HG02588 (cell line): ENCODE results near the gene RPTOR.
"Not testable (repeated sequence)": the region's sequence is repeated elsewhere in the genome, so short reads cannot be mapped to it uniquely, and the experiment has no call there.

Experiments used
- ATAC-seq: cut with Tn5 transposase; IDR thresholded peaks from one replicate; pipeline ENCODE4 v1.9.1; 2021; ENCODE audit warnings: mild to moderate bottlenecking, moderate library complexity; ENCODE audit not compliant: unreplicated experiment

Gene RPTOR

GRCh38 chr17:80544655-80545498, at the start of gene RPTOR:
TSS of gene RPTOR (plus strand) at chr17:80544838. CDS start at chr17:80545630, 792 bp downstream.
- no peak for ATAC-seq

- no peak for ATAC-seq
These were observed 46.9 kb upstream of the RPTOR start for GRCh38 chr17:80497726-80498241.

- no peak for ATAC-seq
These were observed 46.3 kb upstream of the RPTOR start for GRCh38 chr17:80498242-80498919.

- ATAC-seq, result no peak
These were observed 45.7 kb upstream of the RPTOR start for GRCh38 chr17:80498920-80499410.

GRCh38 chr17:80499560-80499959, 45.1 kb upstream of the RPTOR start:
- no peak for ATAC-seq

- no peak for ATAC-seq
These were observed 44.5 kb upstream of the RPTOR start for GRCh38 chr17:80499961-80500665.

GRCh38 chr17:80501741-80502577, 42.7 kb upstream of the RPTOR start:
- no peak for ATAC-seq

- ATAC-seq, result no peak
These were observed 42.1 kb upstream of the RPTOR start for GRCh38 chr17:80502578-80502877.

GRCh38 chr17:80503031-80503430, 41.6 kb upstream of the RPTOR start:
- ATAC-seq, result no peak

- ATAC-seq, result no peak
These were observed 40.7 kb upstream of the RPTOR start for GRCh38 chr17:80503921-80504320.

- no peak for ATAC-seq
These were observed 39.8 kb upstream of the RPTOR start for GRCh38 chr17:80504686-80505413.

- ATAC-seq, result not testable (repeated sequence)
These were observed 37.5 kb upstream of the RPTOR start for GRCh38 chr17:80507177-80507576.

GRCh38 chr17:80507965-80508364, 36.7 kb upstream of the RPTOR start:
- no peak for ATAC-seq

- no peak for ATAC-seq
These were observed 35.3 kb upstream of the RPTOR start for GRCh38 chr17:80509311-80509710.

GRCh38 chr17:80510132-80510531, 34.5 kb upstream of the RPTOR start:
- no peak for ATAC-seq

GRCh38 chr17:80510772-80511171, 33.9 kb upstream of the RPTOR start:
- no peak for ATAC-seq

- no peak for ATAC-seq
These were observed 33.1 kb upstream of the RPTOR start for GRCh38 chr17:80511222-80512180.

GRCh38 chr17:80512233-80512632, 32.4 kb upstream of the RPTOR start:
- ATAC-seq, result no peak

- no peak for ATAC-seq
These were observed 31.4 kb upstream of the RPTOR start for GRCh38 chr17:80513201-80513600.
